ENCODE measurements around the gene SMYD1.
A peak's percentile ranks its signal among the peaks of the same experiment; 100 is the strongest.

Gene SMYD1

DNA sequence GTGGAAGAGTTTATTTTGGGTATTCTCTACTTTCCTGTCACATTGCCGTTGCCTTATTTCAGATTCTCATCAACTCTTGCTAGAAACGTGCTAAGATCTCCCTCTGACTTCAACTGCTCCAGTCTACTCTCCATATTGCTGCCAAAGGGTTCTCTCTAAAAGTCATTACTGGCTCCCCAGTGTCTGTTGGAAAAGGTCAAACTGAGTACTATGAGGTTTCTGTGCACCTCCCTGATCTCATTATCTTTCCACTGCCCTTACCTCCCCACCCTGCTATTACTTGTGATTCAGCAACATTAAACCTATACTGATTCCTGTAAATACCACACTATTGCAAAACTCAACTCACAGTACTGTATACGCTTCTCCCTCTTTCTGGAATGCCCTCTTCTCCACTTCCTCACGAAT lies 10.2 kb upstream of the SMYD1 start:
- peak; percentile 42 for ATAC-seq
- DNase-seq = no peak

DNA sequence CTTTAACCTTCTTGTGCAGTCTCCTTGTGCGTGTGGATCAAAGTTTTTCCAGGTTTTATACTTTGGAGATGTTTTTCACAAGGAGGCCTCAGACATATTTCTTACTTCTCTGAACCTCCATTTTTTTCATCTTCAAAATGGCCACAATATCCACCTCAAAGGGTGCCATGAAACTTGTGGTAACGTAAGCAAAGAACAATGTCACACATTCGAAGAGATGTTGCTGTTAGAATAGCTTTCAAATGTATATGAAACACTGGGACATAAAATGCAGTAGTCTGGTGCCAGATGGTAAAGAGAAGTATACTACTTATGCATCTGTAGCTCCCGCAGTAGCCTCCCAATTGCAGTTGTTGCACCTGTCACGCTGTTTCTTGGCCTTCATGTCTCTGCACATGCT lies 9.4 kb upstream of the SMYD1 start:
- no peak for DNase-seq
- ATAC-seq = no peak

DNA sequence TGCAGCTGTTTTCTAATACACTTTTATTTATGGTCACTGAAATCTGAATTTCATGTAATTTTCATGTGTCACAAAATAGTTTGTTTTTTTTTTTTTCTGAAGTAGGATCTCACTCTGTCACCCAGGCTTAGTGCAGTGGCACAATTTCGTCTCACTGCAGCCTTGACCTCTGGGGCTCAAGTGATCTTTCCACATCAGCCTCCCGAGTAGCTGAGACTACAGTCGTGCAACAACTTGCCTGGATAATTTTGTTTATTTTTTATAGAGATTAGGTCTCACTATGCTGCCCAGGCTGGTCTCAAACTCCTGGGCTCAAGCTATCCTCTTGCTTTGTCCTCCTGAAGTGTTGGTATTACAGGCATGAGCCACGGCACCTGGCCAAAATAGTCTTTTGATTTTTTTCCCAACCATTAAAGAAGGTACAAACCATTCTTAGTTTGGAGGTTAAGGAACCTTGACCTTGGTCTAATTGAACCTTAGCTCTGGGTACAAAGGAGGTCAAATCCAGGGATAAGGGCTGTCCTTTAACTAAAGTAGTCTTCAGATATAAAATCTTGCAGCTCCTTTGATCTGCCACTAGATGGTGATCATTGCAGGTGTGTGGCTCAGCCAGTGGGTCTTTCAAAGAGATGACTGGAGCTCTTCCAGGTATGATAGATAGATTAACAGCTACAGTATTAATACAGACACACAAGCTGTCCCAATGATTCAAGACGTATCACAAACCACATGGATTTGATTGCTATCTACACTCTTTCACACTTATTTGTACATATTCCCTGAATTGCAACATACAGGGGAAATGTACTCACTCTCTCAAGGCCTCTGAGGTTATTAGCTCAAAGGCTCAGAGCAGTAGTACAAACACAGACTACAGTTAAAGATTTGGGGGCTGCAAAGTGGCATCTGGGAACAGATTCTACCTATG lies 7.4 kb upstream of the SMYD1 start:
- ATAC-seq (no peak), DNase-seq (no peak)

DNA sequence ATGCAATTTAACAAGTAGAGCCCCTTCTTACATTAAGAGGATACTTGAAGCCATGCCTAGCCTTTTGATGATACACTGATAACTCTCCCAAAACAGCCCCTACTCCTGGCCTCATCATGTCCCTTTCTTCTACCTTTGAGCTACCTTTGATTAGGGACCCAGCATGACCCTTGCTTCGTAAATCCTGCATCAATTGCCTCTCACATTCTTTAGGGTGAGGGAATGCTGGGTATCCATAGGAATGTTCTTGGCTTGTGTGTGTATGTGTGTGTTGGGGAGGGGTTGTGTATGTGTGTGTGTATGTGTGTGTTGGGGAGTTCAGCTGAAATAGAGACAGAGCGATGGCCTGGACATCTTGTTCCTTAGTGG lies 6.7 kb upstream of the SMYD1 start:
- ATAC-seq = no peak
- no peak for DNase-seq

DNA sequence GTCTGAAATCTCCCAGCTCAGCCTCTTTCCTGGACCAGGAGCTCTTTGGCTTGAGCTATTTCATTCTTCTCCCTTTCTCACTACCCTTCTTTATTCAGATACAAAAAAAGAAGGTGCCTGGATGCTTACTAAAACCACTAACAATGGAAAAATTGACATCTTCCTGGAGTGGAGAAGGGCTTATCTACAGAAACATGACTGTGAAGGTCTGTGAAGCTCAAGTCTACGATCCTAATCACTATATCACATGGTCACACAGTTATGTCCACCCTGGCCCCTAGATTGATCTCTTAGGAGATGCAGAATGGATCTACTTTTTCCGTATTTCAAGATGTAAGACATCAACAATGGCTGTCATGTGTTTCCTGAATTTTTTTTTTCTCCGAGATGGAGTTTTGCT lies 6.3 kb upstream of the SMYD1 start:
- DNase-seq = no peak
- ATAC-seq = no peak

DNA sequence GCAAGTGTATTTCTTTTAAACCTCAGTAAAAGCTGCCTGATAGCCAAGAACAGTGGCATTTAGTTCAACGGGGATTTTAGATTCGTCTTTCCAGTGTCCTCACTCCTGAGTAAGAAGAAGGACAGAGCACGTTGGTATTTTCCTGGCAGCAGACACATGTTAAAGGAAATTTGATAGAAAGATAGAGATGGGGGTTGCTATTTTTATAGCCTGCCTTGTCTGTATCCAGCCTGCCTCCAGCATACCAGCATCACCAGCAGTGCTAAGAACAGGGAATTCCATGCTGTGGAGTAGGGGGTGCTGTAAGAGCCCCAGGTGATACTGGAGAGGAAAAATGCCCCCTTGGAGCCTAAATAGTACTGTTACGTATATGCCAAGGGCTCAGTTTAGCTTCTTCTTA lies 1.1 kb upstream of the SMYD1 start:
- ATAC-seq = no peak

DNA sequence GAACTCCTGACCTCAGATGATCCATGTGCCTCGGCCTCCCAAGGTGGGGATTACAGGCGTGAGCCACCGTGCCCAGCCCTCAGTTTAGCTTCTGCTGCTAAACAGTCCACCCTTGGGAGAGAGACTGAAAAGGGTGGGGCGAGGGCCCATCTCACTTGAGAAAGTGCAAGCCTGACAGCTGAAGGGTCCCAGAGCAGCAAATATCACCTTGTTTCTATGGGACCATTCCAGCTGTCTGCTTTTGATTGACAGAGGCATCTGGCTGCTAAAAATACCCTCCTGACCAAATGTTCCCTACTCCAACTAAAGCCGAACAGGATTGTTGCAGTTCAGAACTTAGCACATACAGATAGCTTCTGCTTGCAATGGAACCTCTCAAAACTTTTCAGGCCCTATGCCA lies 436 bp upstream of the SMYD1 start:
- no peak for ATAC-seq
- DNase-seq = no peak

More for the DNA sequence above, 1.1 kb upstream of the SMYD1 start:
- no peak for DNase-seq

DNA sequence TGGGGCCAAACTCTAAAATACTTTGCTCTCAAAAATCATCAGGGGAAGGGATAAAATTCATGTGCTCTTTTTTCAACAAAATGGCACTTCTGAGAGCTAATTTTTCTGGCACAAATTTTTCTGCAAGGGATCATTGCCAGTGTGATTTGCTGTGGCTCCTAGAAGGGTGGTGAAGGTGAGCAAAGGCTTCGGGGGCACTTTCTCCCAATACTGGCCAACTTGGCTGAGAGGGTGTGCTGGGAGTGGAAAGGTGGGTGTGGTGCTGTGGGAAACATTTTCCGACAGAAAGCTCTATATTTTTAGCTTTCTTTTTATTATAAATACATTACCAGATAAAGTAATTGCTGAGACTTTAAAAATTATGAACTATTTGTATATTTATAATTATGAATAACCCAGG lies 419 bp downstream of the SMYD1 start:
- DNase-seq (no peak), ATAC-seq (no peak)

DNA sequence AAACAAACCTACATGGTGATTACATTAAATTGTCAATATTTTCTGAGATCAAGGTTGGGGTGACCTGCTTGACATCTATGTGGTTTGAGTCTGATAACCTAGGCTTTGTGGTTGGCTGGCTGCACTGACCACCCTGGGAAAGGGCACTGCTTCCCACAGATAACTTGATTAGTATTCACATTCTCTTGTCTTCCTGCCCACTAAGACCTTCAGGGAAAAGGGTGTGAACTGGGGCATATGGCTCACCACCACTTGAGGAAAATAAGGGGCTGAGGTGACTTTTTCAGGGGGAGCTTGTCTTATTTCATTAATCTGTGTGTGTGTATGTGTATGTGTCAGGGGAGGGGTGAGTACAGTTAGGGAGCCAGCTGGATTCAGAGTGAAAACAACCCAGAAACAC lies 1.5 kb downstream of the SMYD1 start:
- DNase-seq (no peak), ATAC-seq (no peak)

DNA sequence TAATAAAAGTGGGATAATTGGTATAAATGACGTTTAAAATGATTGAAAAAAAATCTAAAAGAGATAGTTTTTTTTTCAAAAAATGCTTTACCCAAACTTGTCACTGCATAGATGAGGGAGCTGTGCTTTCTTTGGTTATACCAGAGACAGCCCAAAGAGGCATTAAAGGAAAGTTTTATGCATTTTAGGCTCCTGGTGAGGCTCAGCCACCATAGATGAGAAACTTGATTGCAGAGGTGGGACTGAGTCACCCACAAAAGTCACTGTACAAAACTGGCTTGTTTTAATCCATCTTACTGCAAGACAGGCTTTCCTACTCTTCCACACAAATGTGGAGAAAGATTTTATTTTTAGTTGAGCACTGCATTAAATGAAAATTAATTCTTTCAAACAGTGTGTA lies 2.4 kb downstream of the SMYD1 start:
- DNase-seq (no peak), ATAC-seq (peak; percentile 65)

DNA sequence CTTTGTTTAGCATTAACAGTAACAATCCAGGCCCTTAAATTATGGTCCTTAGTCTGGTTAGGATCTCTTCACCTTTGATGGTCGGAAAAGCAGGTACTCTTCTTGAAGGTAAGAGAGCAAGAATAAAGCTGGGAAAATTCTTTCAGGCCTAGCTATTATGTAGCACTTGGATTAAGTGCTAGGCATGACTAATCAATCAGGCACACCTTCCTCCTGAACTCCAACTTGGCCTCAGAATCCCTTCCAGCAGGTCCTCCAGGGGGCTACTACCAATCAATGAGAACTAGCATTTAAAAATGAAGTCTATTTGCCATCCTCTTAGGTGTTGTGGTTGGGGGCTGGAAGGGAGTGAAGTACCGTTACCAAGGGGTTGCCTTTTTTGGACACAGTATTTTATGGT lies 3.7 kb downstream of the SMYD1 start:
- DNase-seq (no peak), ATAC-seq (no peak)

DNA sequence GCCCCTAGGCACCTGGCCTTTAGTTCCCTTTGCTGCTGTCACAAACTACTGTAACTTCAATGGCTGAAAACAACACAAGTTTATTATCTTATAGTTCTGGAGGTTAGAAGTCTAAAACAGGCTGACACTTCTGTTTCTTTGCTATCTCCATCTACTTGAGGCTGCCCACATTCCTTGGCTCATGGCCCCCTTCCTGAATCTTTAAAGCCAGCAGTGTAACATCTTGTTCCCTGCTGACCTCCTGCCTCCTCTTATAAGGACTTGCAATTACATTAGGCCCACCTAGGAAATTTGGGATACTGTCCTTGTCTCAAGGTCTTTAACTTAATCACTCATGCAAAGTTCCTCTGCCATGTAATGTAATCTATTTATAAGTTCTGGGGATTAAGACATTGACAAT lies 6.5 kb downstream of the SMYD1 start:
- ATAC-seq (no peak), DNase-seq (no peak)

DNA sequence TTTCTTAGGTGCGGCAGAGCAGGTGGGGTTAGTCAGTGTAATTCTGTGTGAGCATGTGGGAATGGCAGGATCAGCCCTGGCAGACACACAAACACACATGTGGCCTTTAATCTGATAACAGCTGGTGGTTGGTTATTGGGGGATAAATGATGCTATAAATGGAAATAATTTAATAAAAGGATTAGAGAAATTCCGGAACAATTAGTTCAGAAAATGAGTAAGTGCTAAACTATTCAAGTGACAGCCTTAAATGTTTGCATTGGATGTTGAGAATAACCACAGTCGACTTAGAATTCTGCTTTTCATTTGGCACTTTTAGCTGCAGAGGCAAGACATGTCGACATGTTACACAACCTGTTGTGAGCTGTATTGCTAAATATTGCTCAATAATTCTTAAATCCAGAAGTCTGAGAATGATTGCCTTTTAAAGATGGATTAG lies 7.2 kb downstream of the SMYD1 start:
- ATAC-seq = no peak
- no peak for DNase-seq

DNA sequence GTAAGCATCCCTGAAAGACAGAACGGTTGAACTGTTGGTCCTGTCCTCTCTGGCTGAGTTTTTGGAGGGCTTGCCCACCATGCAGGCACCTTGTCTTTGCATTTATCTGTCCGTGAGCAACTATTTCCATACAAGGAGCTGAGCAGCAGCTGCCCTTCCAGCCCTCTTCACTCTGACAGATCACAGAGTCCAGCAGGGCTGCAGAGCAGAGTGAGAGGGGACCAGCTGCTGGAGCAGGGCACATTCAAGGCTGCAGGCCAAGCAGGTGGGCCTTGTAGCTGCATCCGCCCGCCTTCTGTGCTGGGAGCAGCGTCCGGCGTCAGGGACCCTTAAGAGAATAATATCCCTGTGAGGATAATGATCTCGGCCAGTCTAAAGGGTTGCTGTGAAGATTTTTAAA lies 9.5 kb downstream of the SMYD1 start:
- ATAC-seq (no peak), DNase-seq (no peak)

DNA sequence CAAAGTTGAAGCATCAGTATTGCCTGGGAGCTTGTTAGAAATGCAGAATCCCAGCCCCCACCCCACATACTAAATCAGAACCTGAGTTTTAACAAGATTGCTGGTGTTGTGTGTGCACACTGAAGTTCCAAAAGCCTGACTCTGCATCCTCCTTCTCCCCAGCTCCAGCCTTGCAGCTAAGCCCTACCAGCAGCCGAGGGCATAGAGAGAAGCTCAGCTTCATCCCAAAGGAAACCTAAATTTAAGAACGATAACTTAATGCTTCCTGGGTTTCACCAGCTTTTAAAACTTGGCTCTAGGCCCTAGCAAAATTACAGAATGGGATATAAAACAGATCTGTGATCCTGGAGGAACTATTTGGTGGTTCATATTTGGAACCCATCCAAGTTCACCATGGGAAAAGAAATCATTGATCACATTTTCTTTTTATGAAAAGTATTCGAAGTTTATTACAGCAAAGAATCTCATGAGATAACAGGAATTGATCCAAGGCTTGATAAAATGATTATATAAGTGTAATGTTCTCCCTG lies 11.1 kb downstream of the SMYD1 start:
- DNase-seq = no peak
- ATAC-seq = no peak

DNA sequence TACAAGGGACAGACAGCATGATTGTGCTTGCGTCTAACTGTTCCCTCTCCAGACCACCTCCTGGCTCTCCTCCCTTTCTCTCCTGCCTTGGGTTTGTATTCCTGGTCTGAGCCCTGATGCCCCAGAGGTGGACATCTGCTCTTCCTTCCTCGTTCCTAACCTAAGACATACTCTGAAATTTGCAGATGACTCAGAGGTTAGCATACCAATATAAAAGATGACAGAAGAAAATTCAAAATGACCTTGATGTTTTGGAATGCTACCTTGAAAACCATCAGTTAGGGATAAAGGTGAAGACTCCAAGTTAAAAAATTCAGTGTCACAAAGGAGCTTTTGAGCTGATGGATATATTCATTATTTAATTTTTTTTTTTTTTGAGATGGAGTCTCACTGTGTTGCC lies 12.9 kb downstream of the SMYD1 start:
- DNase-seq (no peak), ATAC-seq (no peak)

DNA sequence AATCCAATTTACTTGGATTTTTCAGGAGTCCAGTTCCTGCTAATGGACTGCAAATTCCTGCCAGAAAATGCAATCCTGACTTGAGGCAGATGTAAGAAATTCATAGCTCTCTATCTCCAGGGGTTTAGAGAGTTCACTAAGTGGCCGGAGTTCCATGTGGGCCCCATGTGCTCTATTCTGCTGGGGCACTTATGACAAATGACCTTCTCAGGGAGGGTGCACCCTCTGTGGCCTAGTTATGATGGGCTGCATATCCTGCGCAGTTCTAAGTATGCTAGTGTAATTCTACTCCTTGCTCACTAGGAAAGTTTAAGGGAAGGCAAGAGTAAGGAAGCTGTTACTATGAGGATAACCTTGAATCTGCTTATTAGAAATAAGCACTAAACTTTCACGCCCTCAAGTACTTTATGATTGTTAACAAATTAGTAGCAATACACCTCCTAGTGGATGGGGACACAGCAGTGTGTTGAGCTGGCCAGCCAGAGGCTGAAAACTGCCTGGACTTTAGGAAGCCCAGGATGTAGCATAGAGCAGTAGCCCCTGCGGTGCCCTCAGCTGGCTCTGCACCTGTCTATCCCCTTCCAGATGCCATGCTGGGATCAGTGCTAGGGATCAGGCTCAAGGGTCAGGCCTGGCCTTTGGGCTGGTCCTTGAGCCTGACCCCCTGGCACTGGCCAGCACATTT lies 14.4 kb downstream of the SMYD1 start:
- ATAC-seq = no peak
- no peak for DNase-seq

DNA sequence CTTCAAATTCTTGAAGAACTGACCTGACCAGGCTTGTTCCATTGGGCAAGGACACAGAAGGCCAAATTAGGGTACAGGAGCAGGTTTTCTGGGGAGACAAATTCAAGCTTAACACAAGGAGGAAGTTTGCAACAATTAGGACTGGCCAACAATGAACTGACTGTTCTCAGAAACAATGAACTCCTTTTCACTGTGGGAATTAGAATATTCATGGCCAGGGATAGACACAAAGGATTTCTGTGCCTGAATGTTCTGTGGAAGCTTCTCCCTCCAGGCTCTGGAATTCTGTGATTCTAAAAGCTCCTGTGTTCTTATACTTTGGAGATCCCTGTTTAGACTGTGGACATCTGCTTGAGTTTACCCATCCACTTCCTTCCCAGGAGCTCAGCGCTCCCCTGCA lies 15.2 kb downstream of the SMYD1 start:
- ATAC-seq (no peak), DNase-seq (no peak)

DNA sequence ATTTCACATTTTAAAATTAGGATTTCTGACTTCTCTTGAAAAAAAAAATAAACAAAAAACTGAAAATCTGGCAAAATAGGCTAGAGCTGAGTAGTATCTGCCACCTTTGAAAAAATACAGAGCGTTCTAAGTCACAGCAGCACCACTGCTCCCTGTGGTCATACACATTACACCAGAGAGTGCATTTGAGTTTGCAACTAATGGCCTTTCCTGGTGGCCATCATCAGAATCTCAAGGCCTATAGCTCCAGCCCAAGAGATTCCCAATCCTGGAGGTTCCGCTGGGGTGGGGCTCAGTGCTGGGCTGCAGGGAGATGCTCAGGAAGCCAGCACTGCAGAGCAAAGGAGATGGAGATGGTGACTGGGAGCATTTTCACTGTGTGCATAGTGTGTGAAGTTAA lies 17.5 kb downstream of the SMYD1 start:
- ATAC-seq (no peak), DNase-seq (no peak)

DNA sequence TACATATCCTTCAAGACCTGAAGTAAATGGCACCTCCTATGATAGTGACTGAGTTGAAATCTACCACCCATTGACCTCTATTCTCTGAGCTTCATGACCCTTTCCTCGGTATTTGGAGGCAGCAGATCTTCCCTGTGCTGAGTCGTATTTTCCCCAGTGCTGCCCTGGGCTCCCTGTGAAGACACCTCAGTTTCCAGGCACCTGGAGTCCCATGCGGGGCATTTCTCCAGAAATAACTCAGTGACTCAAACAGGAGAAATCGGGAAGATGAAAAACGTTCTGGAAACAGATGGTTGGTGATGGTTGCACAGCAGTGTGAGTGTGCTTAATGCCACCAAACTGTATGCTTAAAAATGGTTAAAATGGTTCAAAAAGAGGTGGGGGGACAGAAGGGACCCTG lies 18.0 kb downstream of the SMYD1 start:
- ATAC-seq = no peak

DNA sequence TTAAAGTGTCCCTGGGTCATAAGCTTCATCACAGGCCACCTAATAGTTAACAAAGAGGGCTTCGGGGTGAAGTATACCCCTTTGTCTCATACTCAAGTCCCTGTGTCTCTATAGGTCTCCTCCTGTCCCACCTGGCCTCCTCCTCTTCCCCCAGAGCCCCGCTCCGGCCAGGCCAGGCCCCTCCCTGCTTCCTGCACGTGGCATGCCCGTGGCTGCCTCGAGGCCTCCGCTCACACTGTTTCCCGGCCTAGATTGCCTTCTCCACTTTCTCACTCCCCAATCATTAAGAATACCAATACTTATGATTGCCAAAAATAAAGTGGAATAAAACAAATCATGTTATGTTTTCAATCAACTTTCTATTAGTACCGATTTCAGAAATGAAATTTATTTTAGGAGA lies 18.8 kb downstream of the SMYD1 start:
- DNase-seq (no peak), ATAC-seq (no peak)

More for the DNA sequence above, 18.0 kb downstream of the SMYD1 start:
- no peak for DNase-seq

DNA sequence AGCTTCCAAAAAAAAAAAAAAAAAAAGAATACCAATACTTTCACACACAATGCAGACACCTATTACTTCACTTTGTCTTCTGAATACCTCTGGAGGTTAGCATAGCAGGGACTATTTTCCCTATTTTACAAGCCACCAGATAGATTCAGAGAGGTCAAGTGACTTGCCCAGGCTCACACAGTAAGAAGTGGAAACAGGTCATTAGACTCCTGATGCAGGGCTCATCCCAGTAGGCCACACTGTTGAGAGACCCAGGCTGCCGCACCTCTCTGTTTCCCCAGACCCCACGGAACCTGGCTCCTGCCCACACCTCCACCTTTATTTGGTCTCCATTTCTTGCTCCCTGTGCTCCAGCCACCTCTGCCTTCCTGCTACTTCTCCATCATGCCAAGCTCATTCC lies 19.4 kb downstream of the SMYD1 start:
- no peak for ATAC-seq
- no peak for DNase-seq

DNA sequence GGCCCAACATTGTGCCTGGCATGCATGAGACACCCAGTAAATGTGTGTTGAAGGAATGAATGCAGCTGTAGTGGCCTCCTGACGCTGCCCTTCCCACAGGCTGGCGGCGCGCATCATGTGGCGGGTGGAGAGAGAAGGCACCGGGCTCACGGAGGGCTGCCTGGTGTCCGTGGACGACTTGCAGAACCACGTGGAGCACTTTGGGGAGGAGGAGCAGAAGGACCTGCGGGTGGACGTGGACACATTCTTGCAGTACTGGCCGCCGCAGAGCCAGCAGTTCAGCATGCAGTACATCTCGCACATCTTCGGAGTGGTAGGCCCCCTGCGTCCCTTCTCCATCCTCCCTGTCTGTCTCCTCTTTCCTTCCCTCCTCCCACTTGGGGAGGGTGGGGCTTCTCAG lies 20.1 kb downstream of the SMYD1 start:
- DNase-seq (no peak), ATAC-seq (no peak)

DNA sequence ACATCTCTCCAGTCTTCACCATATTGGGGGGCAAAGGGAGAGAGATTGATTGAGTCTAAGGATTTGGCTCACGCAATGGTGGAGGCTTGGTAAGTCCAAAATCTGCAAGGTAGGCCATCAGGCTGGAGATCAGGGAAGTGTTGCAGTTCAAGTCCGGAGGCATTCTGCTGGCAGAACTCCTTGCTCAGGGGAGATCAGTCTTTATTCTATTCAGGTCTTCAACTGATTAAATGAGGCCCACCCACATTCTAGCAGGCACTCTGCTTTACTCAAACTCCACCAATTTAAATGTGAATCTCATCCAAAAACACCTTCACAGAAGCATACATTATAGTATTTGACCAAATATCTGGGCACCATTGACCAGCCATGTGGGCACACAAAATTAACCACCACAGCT lies 21.4 kb downstream of the SMYD1 start:
- DNase-seq (no peak), ATAC-seq (no peak)
